GM18502 (cell line): ENCODE results near the gene DCC.
A peak's percentile ranks its signal among the peaks of the same experiment; 100 is the strongest.

Source experiments
- ATAC-seq: cut with Tn5 transposase; IDR thresholded peaks from one replicate; pipeline ENCODE4 v1.9.1; 2021; ENCODE audit warnings: mild to moderate bottlenecking; ENCODE audit not compliant: unreplicated experiment, poor library complexity

The DCC gene

DNA sequence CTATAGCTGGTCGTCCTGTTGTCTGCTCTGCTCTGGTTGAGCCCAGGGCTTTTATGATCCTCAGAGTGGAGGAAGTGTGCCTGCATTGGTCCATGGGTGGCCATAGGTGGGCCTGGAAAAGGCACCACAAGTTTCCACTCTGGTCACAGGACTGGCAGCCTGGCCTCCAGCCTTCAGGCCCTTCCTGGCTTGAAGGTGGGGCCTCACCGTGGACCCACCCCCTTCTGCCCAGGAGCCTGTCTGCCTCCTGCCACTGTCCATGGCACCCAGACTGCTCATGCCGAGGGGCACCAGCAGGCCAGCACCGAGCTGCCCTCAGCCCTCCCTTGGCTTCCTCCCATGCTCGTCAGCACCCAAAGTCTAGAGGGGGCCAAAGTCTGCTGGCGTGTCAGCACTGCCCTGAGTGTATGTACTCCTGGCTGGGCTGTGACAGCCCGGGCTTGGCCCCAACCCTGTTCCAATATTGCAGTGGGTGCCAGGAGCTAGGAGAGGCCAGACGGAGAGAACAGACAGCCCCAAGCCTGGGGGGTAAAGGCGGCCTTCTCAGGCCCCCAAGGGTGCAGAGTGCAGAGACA lies 529.4 kb downstream of the DCC start:
- no peak for ATAC-seq

DNA sequence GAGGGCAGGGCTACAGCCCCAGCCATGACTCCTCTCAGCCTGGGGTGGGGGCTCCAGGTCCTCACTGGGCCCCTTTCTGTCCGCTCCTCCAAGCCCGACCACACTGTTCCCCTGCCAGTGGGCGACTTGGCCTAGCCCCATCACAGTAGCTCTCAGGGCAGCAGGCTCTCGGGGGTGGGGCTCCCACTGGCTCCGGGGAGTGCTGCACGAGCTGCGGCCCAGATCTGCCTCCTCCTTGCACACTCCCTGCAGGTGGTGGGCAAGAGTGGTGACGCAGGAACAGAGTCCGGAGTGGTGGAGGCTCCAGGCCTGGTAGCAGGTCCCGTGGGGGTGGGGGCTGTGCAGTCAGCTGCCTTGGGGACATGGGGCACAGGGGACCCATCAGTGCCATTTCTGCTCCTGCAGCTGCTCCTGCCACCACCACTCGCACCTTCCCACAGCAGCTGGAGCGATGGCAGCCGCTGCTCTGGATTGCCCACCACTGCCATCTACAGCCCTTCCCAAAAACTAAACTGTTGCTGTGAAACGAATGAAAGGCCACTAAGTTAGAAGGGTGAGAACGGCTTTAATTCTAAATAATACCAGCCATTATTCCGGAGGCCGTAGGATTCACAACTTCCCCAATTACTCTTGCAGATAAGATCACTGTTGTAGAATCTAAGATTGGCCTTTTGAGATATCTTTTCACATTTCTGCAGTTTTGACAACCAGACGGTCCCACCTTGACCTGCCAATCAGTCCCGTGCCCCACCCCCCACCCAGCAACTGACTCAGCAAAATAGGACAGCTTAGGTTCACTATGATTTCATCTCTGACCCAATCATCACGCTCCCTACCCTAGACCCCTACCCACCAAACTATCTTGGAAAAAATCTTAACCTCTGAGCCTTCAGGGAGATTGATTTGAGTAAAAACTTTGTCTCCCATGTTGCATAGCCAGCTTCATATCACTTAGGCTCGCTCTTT lies 530.2 kb downstream of the DCC start:
- ATAC-seq = no peak

DNA sequence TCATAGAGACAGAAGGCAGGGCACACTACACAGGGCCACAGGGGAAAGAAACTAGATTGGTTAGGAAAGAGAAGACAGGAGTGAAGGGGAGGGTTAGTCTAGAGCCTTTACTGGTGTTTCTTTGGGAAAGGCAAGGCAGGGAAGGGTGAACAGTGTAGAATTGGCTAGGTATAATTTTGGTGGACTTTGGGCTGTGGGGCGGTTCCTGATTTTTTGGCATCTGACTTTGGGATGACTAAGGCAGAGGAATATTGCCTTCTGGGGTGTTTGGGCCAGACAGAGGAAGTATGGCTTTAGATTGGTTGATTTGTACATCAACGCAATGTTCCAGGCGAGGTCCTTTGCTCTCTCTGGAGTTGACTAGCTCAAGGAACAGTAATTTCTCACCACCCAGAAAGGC lies 534.8 kb downstream of the DCC start:
- no peak for ATAC-seq

DNA sequence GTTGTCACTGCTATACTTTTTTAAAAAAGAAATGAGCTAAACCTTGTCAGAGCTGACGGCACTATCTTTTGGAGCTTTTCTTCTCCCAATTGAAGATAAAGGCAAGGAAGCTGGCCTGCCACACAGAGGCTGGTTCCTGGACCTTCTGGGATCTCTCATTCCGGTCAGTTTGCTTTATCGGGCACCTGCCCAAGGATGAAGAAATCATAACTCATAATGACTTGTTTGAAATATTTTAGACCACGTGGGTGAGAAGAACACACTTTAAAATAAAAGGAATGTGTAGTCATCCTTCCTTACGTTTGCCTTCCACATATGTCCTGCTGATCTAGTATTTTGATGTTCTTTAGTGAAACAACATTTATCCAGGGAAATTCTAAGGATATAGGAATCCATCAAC lies 535.7 kb downstream of the DCC start:
- no peak for ATAC-seq

GRCh38 chr18:52888014-52888413 lies 548.0 kb downstream of the DCC start:
- no peak for ATAC-seq

GRCh38 chr18:52894801-52895200 lies 554.8 kb downstream of the DCC start:
- ATAC-seq = no peak

- no peak for ATAC-seq
Measured at GRCh38 chr18:52897611-52898484, 557.9 kb downstream of the DCC start.

GRCh38 chr18:52898485-52899058 lies 558.6 kb downstream of the DCC start:
- no peak for ATAC-seq

DNA sequence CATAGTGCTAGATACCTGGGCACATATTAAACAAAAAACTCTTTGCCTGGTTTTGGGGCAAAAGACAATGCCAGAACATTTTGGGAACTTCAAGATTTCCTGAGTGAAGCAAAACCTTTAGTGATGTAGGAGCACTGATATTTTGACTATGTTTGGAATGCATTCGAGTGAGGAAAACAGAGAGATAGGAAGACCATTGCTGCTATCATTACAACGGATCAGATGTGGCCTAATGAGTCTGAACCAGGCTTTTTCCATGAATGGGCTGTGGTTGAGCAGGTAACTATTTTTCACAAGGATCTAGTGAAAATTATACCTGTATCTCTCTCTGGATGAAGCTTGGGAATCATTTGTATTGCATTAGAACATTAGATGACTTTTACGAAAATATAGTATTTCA lies 562.2 kb downstream of the DCC start:
- ATAC-seq = no peak

- ATAC-seq = peak; percentile 47
Measured at GRCh38 chr18:52903857-52904256, 563.9 kb downstream of the DCC start.

GRCh38 chr18:52907543-52908308 lies 567.7 kb downstream of the DCC start:
- no peak for ATAC-seq

DNA sequence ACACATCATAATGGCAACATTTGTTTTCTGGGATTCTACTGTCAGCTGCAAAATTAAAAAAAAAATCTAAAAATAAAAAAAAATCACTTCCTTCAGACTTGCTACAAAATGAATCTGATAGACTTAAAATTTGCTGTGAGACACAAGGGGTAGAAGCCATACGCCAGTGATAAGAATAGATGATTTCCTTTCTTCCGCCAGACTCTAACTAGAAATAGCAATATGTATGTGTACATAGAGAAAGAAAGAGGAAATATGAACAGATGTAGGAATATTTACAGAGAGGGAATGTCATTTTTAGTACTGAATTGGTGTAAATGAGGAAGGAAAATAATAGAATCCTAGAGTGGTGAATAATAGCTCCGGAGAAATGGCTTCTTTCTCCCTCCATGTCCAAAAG lies 574.2 kb downstream of the DCC start:
- ATAC-seq = no peak

GRCh38 chr18:52920665-52921064 lies 580.7 kb downstream of the DCC start:
- ATAC-seq = no peak

- no peak for ATAC-seq
Measured at GRCh38 chr18:52933356-52933755, 593.4 kb downstream of the DCC start.

DNA sequence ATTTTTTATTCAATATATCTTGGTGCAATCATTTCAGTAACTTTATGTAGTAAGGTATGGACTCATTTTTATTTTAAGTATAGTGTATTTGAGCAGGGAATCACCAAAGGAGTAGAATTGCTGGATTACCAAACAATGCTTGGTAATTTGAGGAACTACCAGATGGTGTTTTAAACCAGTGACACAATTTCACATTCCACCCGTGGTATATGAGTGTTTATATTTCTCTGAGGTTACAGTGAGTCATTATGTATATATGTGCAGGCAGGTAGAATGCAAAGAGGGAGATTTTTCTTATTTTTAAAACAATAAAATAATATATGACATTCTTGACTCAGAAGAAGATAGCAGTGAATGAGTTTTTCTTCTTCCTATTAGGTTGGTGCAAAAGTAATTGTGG lies 596.9 kb downstream of the DCC start:
- ATAC-seq = no peak

- ATAC-seq = no peak
Measured at GRCh38 chr18:52937840-52938239, 597.8 kb downstream of the DCC start.

- ATAC-seq = no peak
Measured at GRCh38 chr18:52945552-52945951, 605.6 kb downstream of the DCC start.

GRCh38 chr18:52948868-52949444 lies 609.0 kb downstream of the DCC start:
- no peak for ATAC-seq

- no peak for ATAC-seq
Measured at GRCh38 chr18:52950155-52950554, 610.2 kb downstream of the DCC start.
